ENCODE measurements around the gene DNAAF8. TPM values are rescaled to one million over a fixed set of nuclear protein-coding genes. Genes with fewer than 3 reads are reported as not detected.

The DNAAF8 gene
- total RNA-seq: 0.70 and 1.7 TPM in 2 replicates

DNA sequence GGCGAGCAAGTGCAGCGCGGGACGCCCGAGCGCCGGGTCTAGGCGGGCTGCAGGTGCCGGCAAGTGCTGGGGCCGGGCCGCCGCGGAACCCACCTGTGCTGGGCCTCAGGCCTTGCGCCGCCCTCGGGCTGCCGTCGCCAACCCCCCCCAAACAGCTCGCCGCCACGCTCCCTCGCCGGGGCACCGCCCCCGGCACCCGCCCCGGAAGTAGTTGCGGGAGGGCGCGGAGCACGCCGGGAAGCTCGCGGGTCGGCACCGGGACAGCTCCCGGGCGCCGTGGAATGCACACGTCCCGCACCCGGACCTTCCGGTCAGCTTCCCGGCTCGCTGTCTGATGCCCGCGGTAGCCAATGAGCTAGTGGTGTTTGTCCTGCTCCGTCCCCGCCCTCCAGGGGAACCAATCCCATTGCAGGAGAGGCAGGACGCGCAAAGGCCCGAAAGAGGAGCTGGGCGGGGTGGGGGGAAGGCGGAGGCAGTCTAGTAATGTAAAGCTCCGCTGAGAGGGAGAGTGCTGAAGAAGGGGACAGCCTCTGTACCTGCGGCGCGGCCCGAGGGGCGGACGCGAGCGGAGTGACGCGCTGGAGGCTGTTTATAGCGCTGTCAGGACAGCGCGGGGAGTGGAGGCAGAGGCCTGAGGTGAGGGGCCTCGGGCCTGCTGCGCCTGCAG is at the start of gene DNAAF8, which contains the start of gene ANKS3:
Gene DNAAF8 (plus strand): TSS at position 475 of the 667 bp plus-strand sequence. CDS start 1,978 bp downstream, outside the sequence.
Gene ANKS3 (minus strand): TSS at position 209 of the 667 bp plus-strand sequence. CDS start 4,122 bp downstream, outside the sequence.
- peak; percentile 97 for DNase-seq

DNA sequence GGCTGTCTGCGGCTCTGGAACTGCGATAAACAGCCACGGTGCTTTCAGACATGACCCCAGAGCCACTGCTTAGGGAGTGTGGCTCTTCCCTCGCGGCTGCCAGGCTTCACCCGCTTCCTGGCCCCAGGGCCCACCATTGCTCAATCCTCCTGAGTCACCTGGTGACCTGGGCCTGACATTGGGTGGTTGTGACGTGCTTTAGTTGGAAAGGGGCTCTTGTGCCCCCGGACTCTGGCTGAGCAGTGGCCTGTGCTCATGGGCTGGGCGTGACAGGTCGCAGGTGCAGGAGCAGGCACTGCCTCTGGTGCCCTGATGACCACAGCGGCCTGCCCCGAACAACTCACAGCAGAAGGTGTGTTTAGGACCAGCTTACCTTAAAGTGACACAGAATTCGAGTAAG is 49.6 kb upstream of the DNAAF8 start:
- no peak for DNase-seq

DNA sequence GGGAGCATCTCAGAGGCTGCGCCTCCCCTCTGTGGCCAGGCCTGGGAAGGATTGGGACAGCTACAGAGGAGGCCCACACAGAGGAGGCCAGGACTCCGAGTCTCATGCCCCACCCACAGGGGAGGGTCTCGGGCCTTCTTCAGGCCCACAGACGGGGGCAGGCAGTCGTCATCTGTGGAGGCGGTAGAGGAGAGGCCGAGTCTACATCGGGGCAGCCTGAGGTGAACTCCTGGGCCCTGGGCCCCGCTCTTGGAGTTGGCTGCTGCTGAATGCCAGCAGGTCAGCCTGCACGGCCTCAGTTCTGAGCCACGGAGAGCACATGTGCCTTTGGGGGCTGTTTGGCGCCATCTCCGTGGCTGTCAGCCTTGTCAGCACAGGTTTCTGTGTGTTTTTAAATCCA is 49.0 kb upstream of the DNAAF8 start:
- DNase-seq: no peak

DNA sequence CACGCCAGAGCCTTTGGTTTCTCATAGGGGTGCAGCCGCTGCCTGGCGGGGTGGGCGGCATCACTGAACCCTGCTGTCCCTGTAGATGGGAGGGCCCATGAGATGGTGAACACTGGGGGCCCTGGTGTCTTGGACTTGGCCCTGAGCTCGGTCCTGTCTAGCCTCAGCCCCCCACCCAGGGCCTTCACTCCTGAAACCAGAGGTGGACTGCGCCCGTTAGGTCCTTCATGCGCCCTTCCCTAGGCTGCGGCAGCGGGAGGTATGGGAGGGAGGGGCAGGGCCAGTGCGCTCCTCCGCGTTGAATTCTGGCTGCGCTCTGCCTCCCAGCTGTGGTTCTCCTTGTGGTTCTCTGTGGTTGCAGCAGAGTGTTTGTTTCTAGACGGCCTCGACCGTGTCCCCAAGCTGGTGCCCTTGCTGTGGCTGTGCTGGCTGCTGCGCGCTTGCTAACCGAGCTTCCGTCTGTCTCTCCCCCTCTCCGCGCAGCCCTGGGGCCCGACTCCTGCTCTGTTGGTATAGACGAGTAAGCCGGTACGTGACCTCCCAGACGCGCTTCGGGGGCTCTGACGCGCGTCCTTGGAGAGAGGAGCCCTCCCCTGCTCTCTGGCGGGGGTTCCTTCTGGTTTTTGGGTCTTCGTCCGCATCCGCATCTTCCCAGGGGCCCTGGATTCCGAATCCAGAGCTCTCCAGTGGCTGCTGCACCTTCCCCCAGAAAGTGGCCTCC is 48.4 kb upstream of the DNAAF8 start:
- no peak for DNase-seq

DNA sequence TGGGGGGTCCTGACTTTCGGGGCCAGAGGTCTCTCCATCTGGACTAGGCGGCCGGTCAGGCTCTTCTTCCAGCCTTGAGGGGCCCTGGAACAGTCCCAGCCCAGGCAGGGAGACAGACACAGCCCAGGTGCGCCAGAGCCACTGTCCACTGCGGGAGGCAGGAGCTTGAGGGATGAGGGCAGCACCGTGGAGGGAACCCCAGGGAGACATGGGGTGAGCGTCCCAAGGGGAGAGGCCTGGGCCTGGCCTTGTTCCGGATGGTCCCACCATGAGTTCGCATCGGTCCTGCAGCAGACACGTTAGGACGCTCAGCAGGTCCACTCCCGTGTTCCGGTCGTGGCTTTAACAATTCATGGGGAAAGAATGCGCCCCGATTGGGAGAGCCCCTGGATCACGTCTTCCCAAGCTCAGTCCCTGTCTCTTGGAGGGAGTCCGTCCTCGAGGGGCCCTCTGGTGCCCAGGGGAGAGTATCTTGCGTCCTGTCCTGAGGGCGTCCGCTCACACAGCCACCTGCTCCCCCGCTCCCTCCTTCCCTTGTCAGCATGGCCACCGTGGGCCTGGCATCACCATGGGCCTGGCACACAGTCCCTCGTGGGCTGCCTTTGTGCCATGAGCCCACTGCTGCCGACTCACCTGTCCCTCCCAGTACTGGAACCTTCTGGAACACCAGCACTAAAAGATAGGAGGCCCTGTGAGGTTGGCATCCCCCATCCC is 47.7 kb upstream of the DNAAF8 start:
- no peak for DNase-seq

DNA sequence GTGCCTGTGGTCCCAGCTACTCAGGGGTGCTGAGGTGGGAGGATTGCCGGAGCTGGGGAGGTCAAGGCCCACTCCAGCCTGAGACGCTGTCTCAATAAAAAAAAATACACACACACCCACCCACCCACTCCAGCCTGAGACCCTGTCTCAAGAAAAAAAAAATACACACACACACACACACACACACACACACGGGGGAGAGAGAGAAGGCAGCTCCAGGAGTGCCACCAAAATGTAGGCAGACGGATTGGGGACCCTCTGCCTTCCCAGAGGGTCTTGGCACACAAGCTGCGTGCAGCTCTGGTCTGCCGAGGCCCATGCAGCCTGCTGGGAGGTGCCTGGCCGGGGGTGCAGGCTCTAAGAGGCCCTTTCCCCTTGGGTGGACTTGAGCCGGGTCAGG is 46.9 kb upstream of the DNAAF8 start:
- DNase-seq: no peak

DNA sequence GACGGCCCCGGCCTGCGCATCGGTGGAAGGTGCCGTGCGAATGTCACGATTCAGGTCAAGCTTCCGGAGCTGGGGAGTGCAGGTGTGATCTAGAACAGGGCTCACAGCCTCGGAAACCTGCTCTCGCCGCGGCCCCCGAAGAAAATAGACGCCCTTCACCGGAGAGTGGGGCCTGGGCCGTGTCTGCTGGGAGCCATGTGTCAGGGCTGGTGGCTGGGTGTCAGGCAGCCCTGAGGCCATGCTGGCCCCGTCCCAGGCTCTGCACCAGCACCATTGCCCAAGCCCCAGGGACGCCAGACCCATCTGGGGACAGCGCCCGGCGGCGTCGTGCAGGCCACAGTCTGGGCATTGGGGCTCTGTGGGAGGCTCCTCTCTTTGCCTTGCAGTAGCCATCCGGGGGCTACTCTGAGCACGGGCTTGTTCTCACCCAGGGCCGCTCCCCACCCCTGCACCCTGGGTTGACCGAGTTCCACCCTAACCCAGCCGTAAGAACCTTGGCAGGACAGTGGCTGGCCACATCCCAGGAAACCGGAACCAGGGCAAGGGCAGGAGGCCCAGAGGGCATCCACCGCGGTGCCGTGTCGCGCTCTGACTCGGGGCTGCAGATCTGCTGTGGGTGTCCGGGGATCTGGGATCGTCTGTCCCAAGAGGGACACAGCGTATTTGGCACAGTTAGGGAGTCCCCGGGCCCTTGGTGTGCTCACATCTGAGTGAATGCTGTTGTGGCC is 46.2 kb upstream of the DNAAF8 start:
- DNase-seq: no peak

DNA sequence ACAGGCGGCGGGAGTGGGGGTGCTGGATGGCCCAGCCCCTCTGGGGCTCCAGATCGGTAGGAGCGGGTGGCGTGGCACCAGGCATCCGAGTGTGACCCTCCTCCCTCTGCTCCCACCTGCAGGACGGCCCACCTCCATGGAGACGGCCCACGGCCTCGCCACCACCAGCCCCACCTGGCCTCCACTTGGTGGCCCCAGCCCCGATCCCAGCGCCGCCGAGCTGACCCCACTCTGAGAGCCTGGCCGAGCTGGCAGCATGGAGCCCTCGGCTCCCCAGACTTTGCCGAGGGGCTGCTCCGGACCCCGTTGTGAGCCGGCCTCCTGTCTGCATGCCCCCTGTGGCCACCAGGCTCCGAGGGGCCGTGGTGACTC is 45.7 kb upstream of the DNAAF8 start:
- no peak for DNase-seq

DNA sequence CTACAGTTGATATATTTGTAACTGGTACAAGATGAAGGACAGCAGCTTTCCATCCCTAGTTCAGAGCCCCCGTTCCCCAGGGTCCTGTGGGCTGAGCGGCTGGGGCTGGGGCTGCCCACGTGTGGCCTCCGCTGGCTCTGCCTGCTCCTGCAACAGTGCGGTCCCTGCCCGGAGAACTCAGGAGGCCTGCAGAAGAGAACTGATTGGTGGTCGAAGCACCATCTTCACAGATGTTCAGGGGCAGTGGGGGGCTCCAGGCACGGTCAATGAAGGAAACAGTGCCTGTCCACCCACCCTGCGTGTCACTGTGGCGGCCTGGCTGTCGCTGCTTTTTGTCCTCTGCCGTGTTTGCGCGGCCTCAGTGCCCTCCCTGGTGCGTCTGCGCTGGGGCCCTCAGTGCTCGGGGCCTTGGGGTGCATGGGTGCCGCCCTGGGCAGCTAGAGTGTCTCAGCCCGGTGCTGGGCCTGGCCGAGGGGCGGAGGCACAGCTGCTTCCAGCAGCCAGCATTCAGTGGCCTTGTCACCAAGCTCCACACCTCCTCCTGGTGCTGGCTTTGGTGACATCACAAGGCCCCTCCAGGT is 45.2 kb upstream of the DNAAF8 start:
- DNase-seq: no peak

DNA sequence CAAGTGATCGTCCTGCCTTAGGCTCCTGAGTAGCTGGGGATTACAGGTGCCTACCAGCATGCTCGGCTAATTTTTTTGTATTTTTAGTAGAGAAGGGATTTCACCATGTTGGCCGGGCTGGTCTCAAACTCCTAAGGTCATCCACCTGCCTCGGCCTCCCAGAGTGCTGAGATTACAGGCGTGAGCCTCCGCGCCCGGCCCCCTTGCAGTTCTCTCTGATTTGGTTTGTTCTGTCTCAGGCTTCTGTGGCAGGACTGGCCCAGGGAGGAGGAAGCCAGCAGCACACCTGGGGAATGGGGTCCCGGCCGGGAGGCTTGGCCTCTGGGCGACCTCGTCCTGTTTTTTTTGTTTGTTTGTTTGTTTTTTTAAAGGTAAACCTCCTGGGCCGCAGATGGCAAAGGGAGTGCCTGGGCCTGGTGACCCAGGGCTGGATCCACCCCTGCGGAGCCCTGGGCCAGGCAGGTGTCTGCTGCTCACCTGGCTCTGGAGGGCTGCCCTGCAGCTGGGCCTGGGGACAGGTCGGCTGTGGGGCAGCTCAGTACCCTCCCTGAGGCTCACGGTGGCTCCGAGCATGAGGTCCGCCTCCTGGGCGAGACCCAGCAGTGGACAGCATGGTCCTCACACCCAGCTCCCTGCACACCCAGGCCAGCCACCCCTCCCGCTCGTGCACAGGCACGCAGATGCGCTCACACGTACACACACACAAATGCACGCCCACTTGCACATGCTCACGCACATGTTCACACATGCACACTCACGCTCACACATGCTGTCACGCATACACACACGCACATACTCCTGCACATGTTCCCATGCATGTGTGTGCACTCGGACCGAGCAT is 44.3 kb upstream of the DNAAF8 start:
- no peak for DNase-seq

DNA sequence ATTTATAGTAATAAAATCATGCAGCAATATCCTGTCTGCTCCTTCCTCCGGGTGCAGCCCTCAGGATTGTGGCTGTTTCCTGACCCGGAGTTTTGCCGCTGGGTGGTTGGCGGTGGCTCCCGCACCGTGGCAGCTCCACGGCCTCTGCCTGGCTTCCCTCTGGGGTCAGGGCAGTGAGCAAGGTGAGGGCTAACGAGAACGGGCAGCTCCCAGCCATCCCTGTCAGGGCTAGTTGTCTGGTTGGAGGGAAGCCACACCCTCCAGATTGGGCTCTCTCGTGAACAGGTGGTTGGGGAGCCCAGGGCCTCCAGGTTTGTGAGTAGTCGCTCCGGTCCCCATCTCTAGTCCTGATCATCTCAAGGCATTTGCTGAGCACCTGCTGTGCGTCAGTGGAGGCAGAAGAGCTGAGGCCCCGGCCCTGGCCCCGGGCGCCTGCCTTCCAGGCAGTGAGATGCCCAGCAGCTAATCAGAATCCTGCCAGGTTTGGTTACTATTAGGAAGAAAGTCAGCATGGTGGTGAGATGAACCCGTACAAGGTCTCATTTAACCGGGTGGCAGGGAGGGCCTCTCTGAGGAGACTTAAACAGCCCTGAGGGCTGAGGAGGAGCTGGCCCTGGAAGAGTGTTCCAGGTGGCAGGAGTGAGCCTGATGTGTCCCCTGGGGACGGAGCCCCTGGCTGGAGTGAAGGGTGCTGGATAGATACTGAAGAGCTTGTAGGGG is 43.2 kb upstream of the DNAAF8 start:
- peak; percentile 45 for DNase-seq

DNA sequence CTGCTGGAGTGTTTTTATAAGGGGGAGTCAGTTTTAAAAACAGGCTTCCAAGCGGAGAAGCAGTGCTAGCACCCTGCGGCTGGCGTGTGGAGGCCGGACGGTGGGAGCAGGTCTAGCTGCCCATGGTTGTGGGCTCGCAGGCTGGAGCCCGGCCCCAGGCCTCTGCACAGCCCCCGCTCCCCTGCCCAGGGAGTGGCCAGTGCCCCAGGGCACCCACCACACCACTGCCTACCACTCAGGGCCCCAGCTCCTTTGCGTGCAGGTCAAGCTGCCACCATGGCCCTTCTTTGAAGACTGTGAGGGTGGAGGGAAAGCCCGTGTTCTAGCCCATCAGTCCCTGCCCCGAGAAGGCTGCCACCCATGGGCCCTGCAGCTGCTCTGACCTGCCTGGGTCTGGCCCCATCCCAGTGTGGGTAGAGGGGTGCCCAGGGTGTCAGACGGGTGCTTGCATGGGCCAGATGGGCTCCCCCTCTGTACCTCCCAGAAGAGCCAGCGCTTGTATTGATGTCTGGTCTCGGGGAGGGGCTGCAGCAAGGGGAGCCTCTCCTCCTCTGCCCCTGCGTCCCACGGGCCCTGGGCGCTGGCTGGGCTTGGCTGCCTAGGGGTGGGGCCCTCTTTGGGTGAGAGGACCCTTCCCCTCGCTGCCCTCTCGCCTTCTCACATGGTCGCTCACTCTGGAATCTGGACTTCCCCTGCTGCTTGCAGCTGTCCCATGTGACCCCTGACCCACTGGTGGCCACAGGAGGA is 42.5 kb upstream of the DNAAF8 start:
- no peak for DNase-seq

DNA sequence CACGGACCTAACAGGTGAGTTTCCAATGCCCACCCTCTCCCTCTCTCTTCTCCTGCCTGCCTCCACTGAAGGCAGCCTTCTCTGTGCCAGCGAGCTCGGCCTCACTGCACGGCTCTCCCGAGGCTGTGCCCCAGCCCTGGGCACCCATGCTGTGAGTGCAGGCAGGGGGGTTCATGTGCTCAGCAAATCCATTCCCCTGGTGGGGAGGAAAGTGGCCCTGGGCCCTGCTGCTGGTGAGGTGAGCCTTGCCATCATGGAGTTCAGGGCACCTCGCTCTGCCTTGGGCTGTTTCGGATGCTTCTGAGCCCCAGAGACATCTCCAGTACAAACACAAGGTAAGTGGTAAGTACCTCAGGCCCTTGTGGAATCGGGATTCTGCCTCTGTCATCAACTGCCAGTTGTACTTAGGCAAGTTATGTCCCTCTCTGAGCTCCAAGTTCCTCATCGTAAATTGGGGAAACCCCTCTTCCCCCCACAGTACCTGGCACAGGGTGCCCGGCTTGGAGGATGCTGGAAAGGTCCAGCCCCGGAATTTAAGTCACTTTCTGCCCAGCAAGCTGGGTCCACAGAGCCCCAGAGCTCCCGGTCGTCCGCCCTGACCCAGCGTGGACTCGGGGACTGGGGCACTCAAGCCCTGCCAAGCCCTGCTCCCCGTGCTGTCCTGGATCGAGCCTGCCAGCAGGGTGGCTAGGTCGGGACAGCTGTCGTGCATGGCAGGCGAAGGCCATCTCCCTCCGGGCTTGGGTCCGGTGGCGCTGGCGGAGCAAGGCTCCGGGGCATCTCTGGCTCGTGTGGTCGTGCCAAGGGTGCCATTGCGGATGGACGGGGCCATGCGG is 41.7 kb upstream of the DNAAF8 start:
- DNase-seq: no peak

DNA sequence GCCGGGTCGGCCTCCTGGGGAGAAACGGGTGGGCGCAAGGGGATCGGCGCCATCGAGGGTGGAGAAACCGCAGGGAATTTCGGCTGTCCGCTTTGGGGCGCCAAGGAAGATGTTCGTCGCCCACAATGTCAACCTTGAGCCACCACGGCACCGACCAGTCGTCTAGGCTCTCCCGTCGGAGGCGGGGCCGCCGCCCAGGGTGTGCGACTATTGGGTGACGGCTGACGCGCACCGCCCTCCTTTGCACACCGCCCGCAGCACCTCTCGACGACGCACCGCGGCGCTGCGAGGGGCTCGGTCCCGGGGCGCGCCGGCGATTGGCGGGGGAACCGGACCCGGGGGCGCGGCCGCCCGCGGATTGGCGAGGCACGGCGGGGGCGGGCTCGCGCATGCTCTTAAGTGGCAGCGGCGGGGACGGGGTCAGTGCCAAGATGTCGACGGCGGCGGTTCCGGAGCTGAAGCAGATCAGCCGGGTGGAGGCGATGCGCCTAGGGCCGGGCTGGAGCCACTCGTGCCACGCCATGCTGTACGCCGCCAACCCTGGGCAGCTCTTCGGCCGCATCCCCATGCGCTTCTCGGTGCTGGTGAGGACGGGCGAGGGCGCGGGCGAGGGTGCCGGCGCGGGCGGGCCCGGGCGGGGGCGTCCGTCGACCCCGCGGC is 40.9 kb upstream of the DNAAF8 start, which contains the start of gene NUDT16L1:
Gene NUDT16L1 (plus strand): TSS at position 267 of the 660 bp plus-strand sequence. CDS start 165 bp downstream, at position 432.
- DNase-seq: peak; percentile 96

DNA sequence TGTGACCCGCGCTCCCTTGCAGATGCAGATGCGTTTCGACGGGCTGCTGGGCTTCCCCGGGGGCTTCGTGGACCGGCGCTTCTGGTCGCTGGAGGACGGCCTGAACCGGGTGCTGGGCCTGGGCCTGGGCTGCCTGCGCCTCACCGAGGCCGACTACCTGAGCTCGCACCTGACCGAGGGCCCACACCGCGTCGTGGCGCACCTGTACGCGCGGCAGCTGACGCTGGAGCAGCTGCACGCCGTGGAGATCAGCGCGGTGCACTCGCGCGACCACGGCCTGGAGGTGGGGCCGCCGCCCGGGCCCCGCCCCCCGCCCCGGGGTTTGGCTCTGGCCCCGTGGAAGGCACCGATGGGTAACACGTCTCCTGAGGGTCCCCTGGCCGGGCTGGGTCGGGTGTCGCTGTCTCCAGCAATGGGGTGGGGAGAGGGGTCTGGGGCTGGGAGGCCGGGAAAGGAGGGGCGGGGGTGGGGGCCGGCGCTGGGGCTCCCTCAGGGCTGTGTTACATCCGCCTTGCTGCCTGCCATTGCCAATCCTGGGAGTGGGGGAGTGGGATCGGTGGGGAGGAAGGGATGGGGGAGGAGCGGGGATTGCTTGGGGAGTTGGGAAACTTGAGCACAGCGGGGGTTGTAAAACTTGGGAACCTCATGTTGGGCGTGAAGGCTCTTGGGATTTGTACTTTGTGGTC is 40.2 kb upstream of the DNAAF8 start:
- DNase-seq: peak; percentile 31

DNA sequence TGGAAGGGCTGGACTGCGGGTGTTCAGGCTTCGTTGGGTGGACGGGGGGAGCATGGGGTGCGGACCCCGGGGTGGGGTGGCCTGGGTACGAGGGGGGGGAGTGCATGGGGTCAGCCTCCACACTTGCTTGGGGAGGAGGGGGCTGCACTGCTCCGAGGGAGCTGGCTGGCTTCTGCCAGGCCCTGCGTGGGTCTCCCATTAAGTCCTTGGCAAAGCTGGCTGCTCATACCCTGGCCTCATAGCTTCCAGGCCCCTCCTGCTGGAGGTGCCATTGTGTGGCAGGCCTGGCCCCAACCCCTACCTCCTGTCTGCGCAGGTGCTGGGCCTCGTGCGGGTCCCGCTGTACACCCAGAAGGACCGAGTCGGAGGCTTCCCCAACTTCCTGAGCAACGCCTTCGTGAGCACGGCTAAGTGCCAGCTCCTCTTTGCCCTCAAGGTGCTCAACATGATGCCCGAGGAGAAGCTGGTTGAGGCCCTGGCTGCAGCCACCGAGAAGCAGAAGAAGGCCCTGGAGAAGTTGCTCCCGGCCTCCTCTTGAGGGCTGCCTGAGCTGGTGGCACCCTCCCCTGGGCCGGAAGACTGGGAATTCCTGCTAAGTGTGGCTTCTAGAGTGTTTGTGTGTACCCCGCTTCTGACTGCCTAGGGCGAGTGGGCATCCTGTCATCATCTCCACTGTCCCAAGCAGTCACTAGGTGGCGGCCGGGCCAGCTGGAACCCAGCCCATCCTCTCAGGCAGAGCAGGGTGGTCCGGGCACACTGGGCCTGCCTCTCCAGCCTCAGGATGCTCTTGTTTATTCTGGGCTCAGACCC is 39.5 kb upstream of the DNAAF8 start:
- DNase-seq: peak; percentile 27
